ENCODE data around the gene DPPA2.

DNA sequence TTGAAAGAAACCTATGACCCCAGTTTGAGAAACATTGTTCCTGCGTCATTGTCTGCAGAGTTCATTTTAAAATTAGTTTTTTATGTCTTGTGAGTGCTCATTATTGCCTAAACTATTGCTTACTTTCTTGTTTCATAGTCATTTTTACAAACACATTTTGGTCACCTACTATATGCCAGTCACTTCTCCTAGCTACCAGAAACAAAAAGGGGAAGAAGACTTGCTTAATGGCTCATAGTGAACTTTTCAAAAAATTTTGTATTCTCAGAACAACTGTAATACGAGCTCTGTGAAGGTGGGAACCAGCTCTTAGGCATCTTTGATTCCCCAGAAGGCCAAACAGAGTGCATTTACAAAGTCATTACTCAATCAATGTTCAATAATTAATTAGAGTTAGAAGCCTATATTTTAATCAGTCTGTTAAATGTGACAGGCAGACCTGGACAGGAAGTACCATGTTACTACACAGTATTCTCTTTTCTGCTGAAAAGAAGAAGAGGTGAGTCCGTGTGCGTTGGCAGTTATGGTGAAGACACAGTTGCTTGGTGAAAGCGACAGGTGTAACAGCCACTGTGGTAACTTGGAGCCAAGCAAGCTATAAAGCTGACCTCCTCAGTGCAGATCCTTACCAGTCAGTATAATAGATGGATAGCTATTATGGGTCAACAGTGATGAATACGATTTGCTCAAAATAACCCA, 46.6 kb downstream of the DPPA2 start:
- TF ChIP-seq ZBTB7A (IDR thresholded peaks at IDR 0.05; ENCODE audit: low read depth): no peak
- TF ChIP-seq TAF1 (IDR thresholded peaks at IDR 0.05; ENCODE audit: low read depth): no peak
- no peak for TF ChIP-seq CEBPB (IDR thresholded peaks at IDR 0.05)
- TF ChIP-seq TEAD4 (IDR thresholded peaks at IDR 0.05): no peak
- no peak for TF ChIP-seq NFIC (IDR thresholded peaks at IDR 0.05)
- TF ChIP-seq TCF12 (IDR thresholded peaks at IDR 0.05; ENCODE audit: low read depth): no peak
